WTC11 (cell line): Measurements from ENCODE around the gene DRG2. TPM values are rescaled to one million over a fixed set of nuclear protein-coding genes. Genes with fewer than 3 reads are reported as not detected.

Experiments used
- ATAC-seq: fragments of 200-7000 bp; cut with Tn5 transposase; 2 replicates; pipeline ENCODE4 v1.10.0; 2021; ENCODE audit warnings: mild to moderate bottlenecking, moderate library complexity
- CTCF ChIA-PET: fragments of 300-600 bp; sonication (Branson Sonifier 250); formaldehyde crosslinking; loops from one replicate; lab custom pipeline; 2021; ENCODE audit warnings: antibody characterized with exemption; lab: Charles Lee
- POLR2A ChIA-PET: fragments of 350-600 bp; sonication (Branson Sonifier 250); formaldehyde crosslinking; loops from one replicate; lab custom pipeline; 2021; ENCODE audit warnings: antibody characterized with exemption; lab: Charles Lee
- DNase-seq: peaks from one replicate; pipeline ENCODE4 v3.0.0; 2021; ENCODE audit warnings: low spot score
- H3K27ac Mint-ChIP-seq: 2 replicates; pipeline ENCODE4 v1.8.0; 2021; ENCODE audit warnings: mixed read lengths
- H3K27me3 Mint-ChIP-seq: 2 replicates; pipeline ENCODE4 v1.8.0; 2021; ENCODE audit warnings: low read depth, mild to moderate bottlenecking, moderate library complexity, mixed read lengths
- H3K36me3 Mint-ChIP-seq: 2 replicates; pipeline ENCODE4 v1.8.0; 2021; ENCODE audit warnings: mixed read lengths
- H3K4me1 Mint-ChIP-seq: 2 replicates; pipeline ENCODE4 v1.8.0; 2022; ENCODE audit warnings: mixed read lengths
- H3K4me3 Mint-ChIP-seq: 2 replicates; pipeline ENCODE4 v1.8.0; 2021; ENCODE audit warnings: mild to moderate bottlenecking, moderate library complexity, mixed read lengths
- H3K9me3 Mint-ChIP-seq: 2 replicates; pipeline ENCODE4 v1.8.0; 2021; ENCODE audit warnings: mixed read lengths
- CREM ChIP-seq: sonication (generic); formaldehyde crosslinking; IDR thresholded peaks from 2 replicates; pipeline ENCODE4 v1.8.1; 2022; ENCODE audit warnings: mild to moderate bottlenecking, missing genetic modification reagents, moderate library complexity
- ELF4 ChIP-seq: sonication (generic); formaldehyde crosslinking; IDR thresholded peaks from 2 replicates; pipeline ENCODE4 v1.8.1; 2022; ENCODE audit warnings: low read depth, mild to moderate bottlenecking, moderate library complexity, missing genetic modification reagents
- ETV6 ChIP-seq: sonication (generic); formaldehyde crosslinking; IDR thresholded peaks from 2 replicates; pipeline ENCODE4 v1.8.1; 2022; ENCODE audit warnings: mild to moderate bottlenecking, missing genetic modification reagents
- HMGA2 ChIP-seq: fragments of 250-450 bp; sonication (Bioruptor Pico); IDR thresholded peaks from 2 replicates; pipeline ENCODE4 v1.4.0; 2021; ENCODE audit warnings: mild to moderate bottlenecking, moderate library complexity
- NFE2L1 ChIP-seq: sonication (generic); formaldehyde crosslinking; IDR thresholded peaks from 2 replicates; pipeline ENCODE4 v1.8.1; 2023; ENCODE audit warnings: missing genetic modification reagents
- OVOL2 ChIP-seq: fragments of 250-450 bp; sonication (Bioruptor Pico); IDR thresholded peaks from 2 replicates; pipeline ENCODE4 v1.9.0; 2021; ENCODE audit warnings: mild to moderate bottlenecking, borderline replicate concordance
- PRRX2 ChIP-seq: fragments of 250-450 bp; sonication (Bioruptor Pico); IDR thresholded peaks from 2 replicates; pipeline ENCODE4 v1.8.0; 2021; ENCODE audit warnings: mild to moderate bottlenecking
- RORB ChIP-seq: fragments of 250-450 bp; sonication (Bioruptor Pico); IDR thresholded peaks from 2 replicates; pipeline ENCODE4 v1.9.0; 2021; ENCODE audit warnings: mild to moderate bottlenecking
- TEAD4 ChIP-seq: sonication (generic); formaldehyde crosslinking; IDR thresholded peaks from 2 replicates; pipeline ENCODE4 v1.8.0; 2022; ENCODE audit warnings: mild to moderate bottlenecking, missing genetic modification reagents
- ZNF263 ChIP-seq: sonication (generic); formaldehyde crosslinking; IDR thresholded peaks from 2 replicates; pipeline ENCODE4 v1.8.1; 2022; ENCODE audit warnings: low read depth, mild to moderate bottlenecking, moderate library complexity, missing genetic modification reagents
- total RNA-seq: library from RNA; stranded (reverse); gene quantifications from 3 replicates; pipeline ENCODE4 v1.2.3, GENCODE V29; 2021
- TF ChIP-seq, protein P1 (sequence below): fragments of 250-450 bp; sonication (Bioruptor Pico); IDR thresholded peaks from 2 replicates; pipeline ENCODE4 v2.1.2; 2022; ENCODE audit warnings: mild to moderate bottlenecking, moderate library complexity
- TF ChIP-seq, protein P2 (sequence below): sonication (generic); formaldehyde crosslinking; IDR thresholded peaks from 2 replicates; pipeline ENCODE4 v1.8.1; 2022; ENCODE audit warnings: low read depth, mild to moderate bottlenecking, moderate library complexity, missing genetic modification reagents, borderline replicate concordance
- TF ChIP-seq, protein P3 (sequence below): fragments of 250-450 bp; sonication (Bioruptor Pico); IDR thresholded peaks from 2 replicates; pipeline ENCODE4 v1.9.0; 2021; ENCODE audit warnings: mild to moderate bottlenecking
- TF ChIP-seq, protein P4 (sequence below): sonication (generic); formaldehyde crosslinking; IDR thresholded peaks from 2 replicates; pipeline ENCODE4 v1.8.0; 2023; ENCODE audit warnings: mild to moderate bottlenecking, missing genetic modification reagents
- TF ChIP-seq, protein P5 (sequence below): fragments of 250-450 bp; sonication (Bioruptor Pico); conservative IDR thresholded peaks from 2 replicates; pipeline ENCODE4 v1.9.0; 2021; ENCODE audit warnings: mild to moderate bottlenecking
- TF ChIP-seq, protein P6 (sequence below): sonication (generic); formaldehyde crosslinking; conservative IDR thresholded peaks from 2 replicates; pipeline ENCODE4 v1.8.1; 2023; ENCODE audit warnings: mild to moderate bottlenecking, low read depth, missing genetic modification reagents, moderate library complexity
- TF ChIP-seq, protein P7 (sequence below): sonication (generic); formaldehyde crosslinking; IDR thresholded peaks from 2 replicates; pipeline ENCODE4 v1.8.0; 2023; ENCODE audit warnings: missing genetic modification reagents

DRG2 gene
- total RNA-seq, 1 experiment from 2014 or later, result 41.4 TPM

DNA sequence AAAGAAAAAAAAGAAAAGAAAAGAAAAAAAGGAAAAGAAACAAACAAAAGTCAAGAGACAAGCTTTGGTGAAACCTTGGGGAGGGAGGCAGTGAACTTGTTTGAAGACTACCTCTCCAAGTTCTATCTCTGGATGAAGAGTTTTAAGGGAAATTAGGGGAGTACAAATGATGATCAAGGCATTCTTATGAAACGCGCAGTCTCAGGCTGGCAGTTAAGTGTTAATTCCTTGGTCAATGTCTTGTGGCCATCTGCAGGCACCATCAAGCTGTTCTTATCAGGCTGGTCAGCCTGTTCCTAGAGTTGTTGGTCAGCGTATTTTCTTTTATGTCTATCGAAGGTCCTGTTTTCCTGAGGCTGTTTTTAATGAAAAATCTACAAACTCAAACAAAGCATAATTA lies 8.2 kb upstream of the DRG2 start:
- no peaks in the 10 kb centered on the region for H3K4me1 Mint-ChIP-seq
- DNase-seq, result no peak
- POLR2A ChIA-PET, result interaction anchor here (0.6 kb wide), 1 partner anchor 1160 kb away, joined by 3 read pairs; no protein-coding TSS in a partner anchor
- peaks cover 9% of the 10 kb centered on the region; the same call in 1 of the 2 replicates for H3K27me3 Mint-ChIP-seq
- ATAC-seq, result no peak
- no peaks in the 10 kb centered on the region for H3K36me3 Mint-ChIP-seq
- no peak overlapping the region for H3K27ac Mint-ChIP-seq
- H3K9me3 Mint-ChIP-seq, result no peaks in the 10 kb centered on the region
- TF ChIP-seq OVOL2 (CRISPR knock-in tag) (no peak), CREM (CRISPR knock-in tag) (no peak), ZNF263 (CRISPR knock-in tag) (no peak), RORB (CRISPR knock-in tag) (no peak), TEAD4 (CRISPR knock-in tag) (no peak), ELF4 (CRISPR knock-in tag) (no peak), PRRX2 (no peak), NFE2L1 (CRISPR knock-in tag) (no peak), HMGA2 (CRISPR knock-in tag) (no peak), ETV6 (CRISPR knock-in tag) (no peak)
- TF ChIP-seq, protein P1, sequence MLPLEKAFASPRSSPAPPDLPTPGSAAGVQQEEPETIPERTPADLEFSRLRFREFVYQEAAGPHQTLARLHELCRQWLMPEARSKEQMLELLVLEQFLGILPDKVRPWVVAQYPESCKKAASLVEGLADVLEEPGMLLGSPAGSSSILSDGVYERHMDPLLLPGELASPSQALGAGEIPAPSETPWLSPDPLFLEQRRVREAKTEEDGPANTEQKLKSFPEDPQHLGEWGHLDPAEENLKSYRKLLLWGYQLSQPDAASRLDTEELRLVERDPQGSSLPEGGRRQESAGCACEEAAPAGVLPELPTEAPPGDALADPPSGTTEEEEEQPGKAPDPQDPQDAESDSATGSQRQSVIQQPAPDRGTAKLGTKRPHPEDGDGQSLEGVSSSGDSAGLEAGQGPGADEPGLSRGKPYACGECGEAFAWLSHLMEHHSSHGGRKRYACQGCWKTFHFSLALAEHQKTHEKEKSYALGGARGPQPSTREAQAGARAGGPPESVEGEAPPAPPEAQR (CRISPR knock-in tag), result no peak
- TF ChIP-seq, protein P2, sequence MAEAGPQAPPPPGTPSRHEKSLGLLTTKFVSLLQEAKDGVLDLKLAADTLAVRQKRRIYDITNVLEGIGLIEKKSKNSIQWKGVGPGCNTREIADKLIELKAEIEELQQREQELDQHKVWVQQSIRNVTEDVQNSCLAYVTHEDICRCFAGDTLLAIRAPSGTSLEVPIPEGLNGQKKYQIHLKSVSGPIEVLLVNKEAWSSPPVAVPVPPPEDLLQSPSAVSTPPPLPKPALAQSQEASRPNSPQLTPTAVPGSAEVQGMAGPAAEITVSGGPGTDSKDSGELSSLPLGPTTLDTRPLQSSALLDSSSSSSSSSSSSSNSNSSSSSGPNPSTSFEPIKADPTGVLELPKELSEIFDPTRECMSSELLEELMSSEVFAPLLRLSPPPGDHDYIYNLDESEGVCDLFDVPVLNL (CRISPR knock-in tag), result no peak
- TF ChIP-seq, protein P3, sequence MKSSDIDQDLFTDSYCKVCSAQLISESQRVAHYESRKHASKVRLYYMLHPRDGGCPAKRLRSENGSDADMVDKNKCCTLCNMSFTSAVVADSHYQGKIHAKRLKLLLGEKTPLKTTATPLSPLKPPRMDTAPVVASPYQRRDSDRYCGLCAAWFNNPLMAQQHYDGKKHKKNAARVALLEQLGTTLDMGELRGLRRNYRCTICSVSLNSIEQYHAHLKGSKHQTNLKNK (CRISPR knock-in tag), result no peak
- TF ChIP-seq, protein P4, sequence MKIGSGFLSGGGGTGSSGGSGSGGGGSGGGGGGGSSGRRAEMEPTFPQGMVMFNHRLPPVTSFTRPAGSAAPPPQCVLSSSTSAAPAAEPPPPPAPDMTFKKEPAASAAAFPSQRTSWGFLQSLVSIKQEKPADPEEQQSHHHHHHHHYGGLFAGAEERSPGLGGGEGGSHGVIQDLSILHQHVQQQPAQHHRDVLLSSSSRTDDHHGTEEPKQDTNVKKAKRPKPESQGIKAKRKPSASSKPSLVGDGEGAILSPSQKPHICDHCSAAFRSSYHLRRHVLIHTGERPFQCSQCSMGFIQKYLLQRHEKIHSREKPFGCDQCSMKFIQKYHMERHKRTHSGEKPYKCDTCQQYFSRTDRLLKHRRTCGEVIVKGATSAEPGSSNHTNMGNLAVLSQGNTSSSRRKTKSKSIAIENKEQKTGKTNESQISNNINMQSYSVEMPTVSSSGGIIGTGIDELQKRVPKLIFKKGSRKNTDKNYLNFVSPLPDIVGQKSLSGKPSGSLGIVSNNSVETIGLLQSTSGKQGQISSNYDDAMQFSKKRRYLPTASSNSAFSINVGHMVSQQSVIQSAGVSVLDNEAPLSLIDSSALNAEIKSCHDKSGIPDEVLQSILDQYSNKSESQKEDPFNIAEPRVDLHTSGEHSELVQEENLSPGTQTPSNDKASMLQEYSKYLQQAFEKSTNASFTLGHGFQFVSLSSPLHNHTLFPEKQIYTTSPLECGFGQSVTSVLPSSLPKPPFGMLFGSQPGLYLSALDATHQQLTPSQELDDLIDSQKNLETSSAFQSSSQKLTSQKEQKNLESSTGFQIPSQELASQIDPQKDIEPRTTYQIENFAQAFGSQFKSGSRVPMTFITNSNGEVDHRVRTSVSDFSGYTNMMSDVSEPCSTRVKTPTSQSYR (CRISPR knock-in tag), result no peak
- TF ChIP-seq, protein P5, sequence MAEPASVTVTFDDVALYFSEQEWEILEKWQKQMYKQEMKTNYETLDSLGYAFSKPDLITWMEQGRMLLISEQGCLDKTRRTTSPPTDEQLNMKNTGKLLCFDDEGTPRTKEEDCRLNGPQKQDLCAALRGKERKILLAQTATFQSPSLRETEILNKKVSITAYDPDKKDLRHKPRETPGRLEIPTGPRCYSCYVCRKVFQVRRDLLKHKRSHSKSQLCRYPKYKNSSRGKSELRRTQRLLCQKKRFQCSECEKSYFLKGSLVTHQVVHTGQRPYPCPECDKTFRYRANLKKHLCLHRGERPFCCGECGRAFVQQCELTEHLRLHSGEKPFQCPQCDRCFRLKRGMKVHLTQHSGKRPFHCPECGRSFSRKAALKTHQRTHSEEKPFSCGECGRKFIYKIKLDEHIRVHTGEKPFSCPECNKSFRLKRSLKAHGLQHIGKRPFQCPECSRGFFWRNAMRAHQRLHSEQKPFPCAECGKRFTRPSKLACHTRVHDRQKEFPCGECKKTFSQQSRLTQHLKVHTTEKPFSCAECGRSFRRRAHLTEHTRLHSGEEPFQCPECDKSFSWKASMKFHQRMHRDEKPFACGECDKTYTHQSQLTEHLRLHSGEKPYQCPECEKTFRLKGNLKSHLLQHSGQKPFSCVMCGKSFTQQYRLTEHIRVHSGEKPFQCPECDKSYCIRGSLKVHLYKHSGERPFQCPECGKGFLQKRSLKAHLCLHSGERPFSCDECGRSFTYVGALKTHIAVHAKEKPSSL (CRISPR knock-in tag), result no peak
- TF ChIP-seq, protein P6, sequence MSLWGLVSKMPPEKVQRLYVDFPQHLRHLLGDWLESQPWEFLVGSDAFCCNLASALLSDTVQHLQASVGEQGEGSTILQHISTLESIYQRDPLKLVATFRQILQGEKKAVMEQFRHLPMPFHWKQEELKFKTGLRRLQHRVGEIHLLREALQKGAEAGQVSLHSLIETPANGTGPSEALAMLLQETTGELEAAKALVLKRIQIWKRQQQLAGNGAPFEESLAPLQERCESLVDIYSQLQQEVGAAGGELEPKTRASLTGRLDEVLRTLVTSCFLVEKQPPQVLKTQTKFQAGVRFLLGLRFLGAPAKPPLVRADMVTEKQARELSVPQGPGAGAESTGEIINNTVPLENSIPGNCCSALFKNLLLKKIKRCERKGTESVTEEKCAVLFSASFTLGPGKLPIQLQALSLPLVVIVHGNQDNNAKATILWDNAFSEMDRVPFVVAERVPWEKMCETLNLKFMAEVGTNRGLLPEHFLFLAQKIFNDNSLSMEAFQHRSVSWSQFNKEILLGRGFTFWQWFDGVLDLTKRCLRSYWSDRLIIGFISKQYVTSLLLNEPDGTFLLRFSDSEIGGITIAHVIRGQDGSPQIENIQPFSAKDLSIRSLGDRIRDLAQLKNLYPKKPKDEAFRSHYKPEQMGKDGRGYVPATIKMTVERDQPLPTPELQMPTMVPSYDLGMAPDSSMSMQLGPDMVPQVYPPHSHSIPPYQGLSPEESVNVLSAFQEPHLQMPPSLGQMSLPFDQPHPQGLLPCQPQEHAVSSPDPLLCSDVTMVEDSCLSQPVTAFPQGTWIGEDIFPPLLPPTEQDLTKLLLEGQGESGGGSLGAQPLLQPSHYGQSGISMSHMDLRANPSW, result no peak
- TF ChIP-seq, protein P7, sequence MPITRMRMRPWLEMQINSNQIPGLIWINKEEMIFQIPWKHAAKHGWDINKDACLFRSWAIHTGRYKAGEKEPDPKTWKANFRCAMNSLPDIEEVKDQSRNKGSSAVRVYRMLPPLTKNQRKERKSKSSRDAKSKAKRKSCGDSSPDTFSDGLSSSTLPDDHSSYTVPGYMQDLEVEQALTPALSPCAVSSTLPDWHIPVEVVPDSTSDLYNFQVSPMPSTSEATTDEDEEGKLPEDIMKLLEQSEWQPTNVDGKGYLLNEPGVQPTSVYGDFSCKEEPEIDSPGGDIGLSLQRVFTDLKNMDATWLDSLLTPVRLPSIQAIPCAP (CRISPR knock-in tag), result no peak
- no peak overlapping the region for H3K4me3 Mint-ChIP-seq
- CTCF ChIA-PET, result interaction anchor here (0.6 to 0.7 kb wide), 2 partner anchors 158 to 256 kb away, joined by 3 to 4 read pairs; no protein-coding TSS in a partner anchor
